Pericardium fibroblast (primary cell): Measurements from ENCODE around the gene SCRN3. TPM values are rescaled to one million over a fixed set of nuclear protein-coding genes. Genes with fewer than 3 reads are reported as not detected.

Experiments used
- total RNA-seq: library from RNA; depleted of rRNA; stranded (reverse); fragments of >200 nt; gene quantifications from 2 replicates; pipeline ENCODE4 v1.2.3, GENCODE V29; 2015

Gene SCRN3
- 9.4 and 9.9 TPM in 2 replicates for total RNA-seq

GRCh38 chr2:174395284-174395968 lies at the start of gene SCRN3:
Gene SCRN3, plus strand, starts transcription at chr2:174395730. Its CDS starts 2,554 bp downstream, at chr2:174398284.

Other genes with a start within 250 kb of the SCRN3 start
- 58.4 and 59.4 TPM in 2 replicates for gene OLA1, start 147.2 kb upstream of the SCRN3 start, total RNA-seq
- gene SP9, start 60.8 kb upstream of the SCRN3 start, total RNA-seq: not detected in 2 replicates
- gene GPR155, start 91.3 kb downstream of the SCRN3 start, total RNA-seq: 1.2 and 3.4 TPM in 2 replicates
- gene WIPF1, start 202.1 kb downstream of the SCRN3 start, total RNA-seq: 6.1 and 11.7 TPM in 2 replicates